GM21528 (cell line): ENCODE data around the gene AP5Z1.
"Not testable (repeated sequence)": the region's sequence is repeated elsewhere in the genome, so short reads cannot be mapped to it uniquely, and the experiment has no call there.

Experiments
- ATAC-seq: cut with Tn5 transposase; IDR thresholded peaks from one replicate; pipeline ENCODE4 v1.9.1; 2021; ENCODE audit warnings: mild to moderate bottlenecking, moderate library complexity; ENCODE audit not compliant: unreplicated experiment, low FRiP score

Gene AP5Z1

DNA sequence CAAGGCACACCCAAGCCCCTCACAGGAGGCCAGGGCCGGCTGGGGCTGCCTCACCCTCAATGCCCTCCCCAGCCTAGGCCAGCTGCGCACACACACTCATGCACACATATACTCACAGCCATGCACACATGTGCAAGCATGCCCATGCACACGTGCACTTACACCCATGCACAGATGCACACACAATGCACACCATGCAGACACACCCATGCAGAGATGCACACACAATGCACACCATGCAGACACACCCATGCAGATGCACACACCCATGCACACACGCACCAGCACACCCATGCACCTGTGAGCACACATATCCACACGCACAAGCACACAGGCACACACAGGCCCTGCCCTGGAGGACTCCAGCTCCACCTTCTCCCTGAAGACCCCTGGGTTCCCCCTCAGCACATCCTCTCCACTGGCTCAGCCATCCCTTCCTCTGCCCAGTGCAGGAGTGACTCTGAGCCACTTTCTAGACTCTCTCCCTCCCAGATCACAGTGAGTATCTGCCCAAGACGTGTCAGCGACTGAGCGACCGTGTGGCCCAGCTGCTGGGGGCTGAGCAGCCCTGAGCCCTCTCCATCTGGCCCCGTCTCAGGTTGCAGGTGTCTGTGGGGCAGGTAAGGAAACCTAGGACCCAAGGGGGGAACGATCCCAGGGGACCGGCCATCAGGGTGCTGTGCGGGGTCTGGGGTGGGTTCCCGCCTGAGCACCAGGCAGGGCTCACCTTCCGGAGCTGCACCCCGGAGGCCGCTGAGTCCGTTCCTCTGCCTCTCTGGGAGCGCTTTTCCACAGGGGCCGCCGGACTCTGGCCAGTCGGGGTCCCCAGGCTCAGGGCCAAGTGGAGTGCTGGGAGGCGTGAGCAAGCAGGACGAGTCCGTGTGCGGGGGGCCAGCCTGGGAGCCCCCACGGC is 25.8 kb downstream of the AP5Z1 start:
- ATAC-seq = no peak

- ATAC-seq = no peak
These were observed 26.4 kb downstream of the AP5Z1 start for GRCh38 chr7:4801839-4802231.

- not testable (repeated sequence) for ATAC-seq
These were observed 27.2 kb downstream of the AP5Z1 start for GRCh38 chr7:4802577-4802976.

- ATAC-seq = no peak
These were observed 28.2 kb downstream of the AP5Z1 start for GRCh38 chr7:4803397-4804241.

- no peak for ATAC-seq
These were observed 29.9 kb downstream of the AP5Z1 start for GRCh38 chr7:4805110-4805983.

- ATAC-seq = no peak
These were observed 30.5 kb downstream of the AP5Z1 start for GRCh38 chr7:4805984-4806300.

GRCh38 chr7:4806983-4807597 is 31.7 kb downstream of the AP5Z1 start:
- no peak for ATAC-seq

- no peak for ATAC-seq
These were observed 32.2 kb downstream of the AP5Z1 start for GRCh38 chr7:4807598-4808016.

DNA sequence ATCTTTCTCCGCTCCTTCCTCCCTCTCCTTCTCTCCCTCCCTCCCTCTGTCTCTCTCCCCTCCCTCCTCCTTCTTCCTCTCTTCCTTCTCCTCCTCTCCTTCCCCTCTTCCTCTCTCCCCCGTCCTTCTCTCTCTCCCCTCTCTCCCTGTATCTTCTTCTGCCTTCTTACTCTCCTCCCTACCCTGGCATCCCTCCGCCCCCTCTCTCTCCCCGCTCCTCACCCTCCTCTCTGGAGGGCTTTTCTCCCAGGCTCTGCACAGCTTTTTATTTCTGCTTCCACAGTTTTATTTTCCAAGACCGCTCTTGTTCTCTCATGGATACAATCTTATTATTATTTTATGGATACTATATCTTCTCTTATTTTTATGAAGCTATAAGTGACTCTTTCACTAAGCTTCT is 32.6 kb downstream of the AP5Z1 start:
- no peak for ATAC-seq

DNA sequence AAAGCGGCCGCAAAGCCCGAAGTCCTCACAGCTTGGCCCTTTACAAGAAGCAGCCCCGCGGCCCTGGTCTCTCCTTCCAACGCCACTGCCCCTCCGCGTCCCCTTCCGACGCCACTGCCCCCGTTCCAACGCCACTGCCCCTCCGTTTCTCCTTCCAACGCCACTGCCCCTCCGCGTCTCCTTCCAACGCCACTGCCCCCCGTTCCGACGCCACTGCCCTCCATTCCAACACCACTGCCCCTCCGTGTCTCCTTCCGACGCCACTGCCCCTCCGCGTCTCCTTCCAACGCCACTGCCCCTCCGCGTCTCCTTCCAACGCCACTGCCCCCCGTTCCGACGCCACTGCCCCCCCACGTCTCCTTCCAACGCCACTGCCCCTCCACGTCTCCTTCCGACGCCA is 33.1 kb downstream of the AP5Z1 start:
- no peak for ATAC-seq

DNA sequence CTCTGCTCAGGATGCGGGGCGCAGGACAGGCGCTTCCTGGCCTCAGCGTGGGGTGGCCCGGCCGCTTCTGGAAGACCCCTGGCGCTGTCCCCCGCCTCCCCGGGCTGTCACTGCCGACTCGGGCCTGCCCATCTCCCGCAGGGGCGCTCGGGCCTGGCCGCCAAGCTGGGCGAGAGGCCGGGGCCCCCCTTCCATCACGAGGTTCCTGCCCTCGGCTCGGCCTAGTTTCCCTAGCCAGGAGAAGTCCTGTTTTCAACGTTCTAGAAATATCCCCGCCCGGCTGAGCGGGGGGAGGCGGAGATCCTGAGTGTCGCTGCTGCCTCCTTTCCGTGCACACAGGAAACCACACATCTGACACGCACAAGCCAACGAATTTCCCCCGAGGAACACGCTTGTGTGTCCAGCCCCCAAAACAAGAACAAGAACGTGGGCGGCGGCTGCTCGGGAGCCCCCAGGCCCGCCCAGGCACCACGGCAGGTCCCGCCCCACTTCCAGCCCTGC is 33.7 kb downstream of the AP5Z1 start:
- ATAC-seq = no peak

- ATAC-seq = no peak
These were observed 34.2 kb downstream of the AP5Z1 start for GRCh38 chr7:4809666-4810065.

- no peak for ATAC-seq
These were observed 39.0 kb downstream of the AP5Z1 start for GRCh38 chr7:4814433-4814832.

- ATAC-seq = no peak
These were observed 39.7 kb downstream of the AP5Z1 start for GRCh38 chr7:4815121-4815520.

DNA sequence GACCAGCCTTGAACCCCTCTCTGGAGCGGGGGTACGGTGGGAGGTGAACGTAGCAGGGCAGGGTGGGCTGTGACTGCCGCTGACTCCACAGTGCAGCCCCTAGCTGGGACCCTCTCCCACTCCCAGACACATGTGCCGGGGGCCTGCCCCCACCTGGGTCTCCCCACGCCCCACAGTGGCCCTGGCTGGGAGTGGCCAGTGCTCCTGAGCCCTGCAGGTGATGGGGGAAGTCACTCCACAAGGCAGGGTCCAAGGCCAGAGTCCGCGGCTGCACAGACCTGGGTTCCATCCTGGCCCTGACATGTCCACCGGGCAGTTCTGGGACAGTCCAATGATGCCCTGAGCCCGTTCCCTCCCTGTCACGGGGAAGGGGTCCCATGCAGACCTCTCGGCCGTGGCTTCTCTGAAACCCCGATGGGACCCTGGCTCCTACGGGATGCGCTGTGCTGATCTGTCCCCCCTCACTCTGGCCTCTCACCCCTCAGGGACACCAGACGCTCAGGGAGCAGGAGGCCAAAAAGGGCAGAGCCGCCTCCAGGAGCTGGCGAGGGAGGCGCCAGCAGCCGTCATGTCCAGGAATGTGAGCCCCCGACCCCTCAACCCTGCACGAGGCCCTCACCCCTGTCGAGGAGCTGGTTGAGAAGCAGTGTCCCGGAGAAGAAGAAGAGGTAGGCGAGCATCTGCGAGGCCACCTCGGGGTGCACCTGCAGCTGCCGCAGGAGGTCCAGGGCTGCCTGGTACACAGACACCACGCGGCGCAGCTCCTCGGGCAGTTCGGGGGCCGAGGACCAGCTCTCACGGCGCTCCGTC is 40.4 kb downstream of the AP5Z1 start:
- ATAC-seq = no peak

GRCh38 chr7:4816419-4817080 is 41.1 kb downstream of the AP5Z1 start:
- no peak for ATAC-seq

DNA sequence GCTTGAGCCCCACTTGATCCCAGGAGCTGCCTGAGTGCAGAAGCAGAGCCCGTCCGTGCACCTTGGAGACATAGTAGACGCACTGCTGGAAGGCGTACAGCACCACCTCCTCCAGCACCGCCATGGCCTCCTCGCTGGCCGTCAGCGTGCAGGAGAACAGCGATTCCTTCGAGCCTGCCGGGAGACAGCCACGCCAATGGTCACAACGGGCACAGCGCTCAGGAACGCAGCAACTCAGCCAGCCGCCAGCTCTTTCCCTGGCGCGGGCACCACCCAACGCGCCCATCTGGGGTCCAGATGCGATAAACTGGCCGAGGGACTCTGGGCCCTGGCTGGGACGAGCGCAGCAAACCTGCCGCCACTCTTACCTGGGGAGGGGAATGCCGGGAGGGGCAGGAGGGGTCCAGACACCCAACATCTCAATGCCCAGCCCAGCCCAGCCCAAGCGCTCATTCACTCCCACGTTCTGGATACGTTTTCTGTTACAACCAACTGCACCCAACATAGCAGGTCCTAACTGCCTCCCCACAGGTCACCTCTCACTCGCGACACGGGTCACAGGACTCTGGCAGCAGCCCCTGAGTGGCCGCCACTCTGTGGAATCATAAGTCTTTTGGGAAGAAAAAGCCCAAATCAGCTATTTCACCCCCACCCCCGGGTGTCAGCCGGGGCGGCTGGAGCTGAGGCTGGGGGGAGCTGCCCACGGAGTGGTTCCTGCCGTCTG is 41.9 kb downstream of the AP5Z1 start:
- ATAC-seq = no peak
